HepG2 (cell line): Measurements from ENCODE around the gene TANGO2. TPM values are rescaled to one million over a fixed set of nuclear protein-coding genes. Genes with fewer than 3 reads are reported as not detected.

Experiments used
- ADNP ChIP-seq: sonication (generic); formaldehyde crosslinking; IDR thresholded peaks from 2 replicates; pipeline ENCODE4 v1.4.0; 2020; ENCODE audit warnings: missing genetic modification reagents
- BCL3 ChIP-seq: sonication (generic); formaldehyde crosslinking; IDR thresholded peaks from 2 replicates; pipeline ENCODE4 v1.5.1; 2020; ENCODE audit warnings: mild to moderate bottlenecking, missing genetic modification reagents, moderate library complexity
- CAMTA2 ChIP-seq: sonication (generic); formaldehyde crosslinking; IDR thresholded peaks from 2 replicates; pipeline ENCODE4 v1.4.0; 2020; ENCODE audit warnings: mild to moderate bottlenecking, missing genetic modification reagents, borderline replicate concordance
- DNMT1 ChIP-seq: sonication (generic); formaldehyde crosslinking; IDR thresholded peaks from 2 replicates; pipeline ENCODE4 v1.5.1; 2020; ENCODE audit warnings: mild to moderate bottlenecking, missing genetic modification reagents
- ELF4 ChIP-seq: sonication (generic); formaldehyde crosslinking; IDR thresholded peaks from 2 replicates; pipeline ENCODE4 v1.5.0; 2020; ENCODE audit warnings: missing genetic modification reagents, mild to moderate bottlenecking, moderate library complexity, borderline replicate concordance
- ETV5 ChIP-seq: IDR thresholded peaks from 2 replicates; pipeline ENCODE4 v1.6.1; 2018; ENCODE audit warnings: missing biosample characterization, missing genetic modification reagents, inconsistent platforms, borderline replicate concordance
- HNRNPH1 ChIP-seq: fragments of 200-400 bp; formaldehyde crosslinking; optimal IDR thresholded peaks from 2 replicates; pipeline ENCODE3; 2017; ENCODE audit warnings: mild to moderate bottlenecking, low read depth, low read length
- ISL2 ChIP-seq: sonication (generic); formaldehyde crosslinking; IDR thresholded peaks from 2 replicates; pipeline ENCODE4 v1.5.0; 2020; ENCODE audit warnings: missing genetic modification reagents
- MIXL1 ChIP-seq: IDR thresholded peaks from 2 replicates; pipeline ENCODE4 v1.6.1; 2016
- NCOA2 ChIP-seq: sonication (generic); formaldehyde crosslinking; IDR thresholded peaks from 2 replicates; pipeline ENCODE4 v1.8.0; 2022; ENCODE audit warnings: inconsistent platforms
- NR3C1 ChIP-seq: sonication (generic); formaldehyde crosslinking; IDR thresholded peaks from 2 replicates; pipeline ENCODE4 v1.4.0; 2020; ENCODE audit warnings: missing genetic modification reagents
- SNAPC4 ChIP-seq: sonication (generic); formaldehyde crosslinking; IDR thresholded peaks from 2 replicates; pipeline ENCODE4 v1.4.0; 2020; ENCODE audit warnings: mild to moderate bottlenecking, missing genetic modification reagents
- SP4 ChIP-seq: sonication (generic); formaldehyde crosslinking; IDR thresholded peaks from 2 replicates; pipeline ENCODE4 v1.8.1; 2023; ENCODE audit warnings: mild to moderate bottlenecking, missing genetic modification reagents
- SPEN ChIP-seq: sonication (generic); formaldehyde crosslinking; IDR thresholded peaks from 2 replicates; pipeline ENCODE4 v1.5.1; 2020; ENCODE audit warnings: low read depth, mild to moderate bottlenecking, missing genetic modification reagents
- TEAD3 ChIP-seq: optimal IDR thresholded peaks from 2 replicates; pipeline ENCODE3; 2016; ENCODE audit warnings: borderline replicate concordance
- ZBTB14 ChIP-seq: sonication (generic); formaldehyde crosslinking; IDR thresholded peaks from 2 replicates; pipeline ENCODE4 v1.4.0; 2020; ENCODE audit warnings: missing genetic modification reagents
- ZFP37 ChIP-seq: sonication (generic); formaldehyde crosslinking; IDR thresholded peaks from 2 replicates; pipeline ENCODE4 v1.4.0; 2020; ENCODE audit warnings: missing genetic modification reagents, borderline replicate concordance
- ZKSCAN8 ChIP-seq: IDR thresholded peaks from 2 replicates; pipeline ENCODE4 v1.6.1; 2016; ENCODE audit warnings: borderline replicate concordance, missing genetic modification reagents, missing compliant biosample characterization
- ZNF234 ChIP-seq: sonication (generic); formaldehyde crosslinking; conservative IDR thresholded peaks from 2 replicates; pipeline ENCODE4 v1.5.1; 2020; ENCODE audit warnings: mild to moderate bottlenecking, missing genetic modification reagents
- ZNF260 ChIP-seq: sonication (generic); formaldehyde crosslinking; IDR thresholded peaks from 2 replicates; pipeline ENCODE4 v1.4.0; 2020; ENCODE audit warnings: missing genetic modification reagents, low read depth, mild to moderate bottlenecking, borderline replicate concordance
- ZNF615 ChIP-seq: sonication (generic); formaldehyde crosslinking; IDR thresholded peaks from 2 replicates; pipeline ENCODE4 v1.5.0; 2020; ENCODE audit warnings: mild to moderate bottlenecking, missing genetic modification reagents, borderline replicate concordance
- ZNF749 ChIP-seq: sonication (generic); formaldehyde crosslinking; IDR thresholded peaks from 2 replicates; pipeline ENCODE4 v1.8.0; 2022; ENCODE audit warnings: mild to moderate bottlenecking, missing genetic modification reagents, moderate library complexity, borderline replicate concordance
- ZNF768 ChIP-seq: sonication (generic); formaldehyde crosslinking; IDR thresholded peaks from 2 replicates; pipeline ENCODE4 v1.4.0; 2020; ENCODE audit warnings: missing genetic modification reagents
- ZSCAN22 ChIP-seq: sonication (generic); formaldehyde crosslinking; IDR thresholded peaks from 2 replicates; pipeline ENCODE4 v1.4.0; 2020; ENCODE audit warnings: mild to moderate bottlenecking, missing genetic modification reagents
- polyA plus RNA-seq, 8 experiments: library from polyadenylated mRNA; depleted of rRNA in 3 of 8; stranded (reverse) in 7 of 8; unstranded in 1 of 8; fragments of >200 nt; fragmentation: Illumina TruSeq in 4 of 8; extraction: Trizol in 4 of 8; gene quantifications; 2 replicates each; pipeline versions ENCODE4 v1.2.1 to v1.2.3, GENCODE V29; 2011 to 2016; ENCODE audit warnings: low read depth in 4 of 8, missing spikeins in 1 of 8, mixed read lengths in 1 of 8; ENCODE audit not compliant: insufficient read depth in 1 of 8
- total RNA-seq, 5 experiments: library from RNA; depleted of rRNA; stranded (reverse); fragments of >200 nt; fragmentation: Illumina TruSeq; extraction: Trizol; gene quantifications; 2 replicates each; pipeline ENCODE4 v1.2.3, GENCODE V29; 2016; ENCODE audit warnings: low read depth in 1 of 5

Gene TANGO2
- total and polyA plus RNA-seq, 2 of the 13 experiments (the other 11 are each of a cell fraction or from before 2014, with no cell fraction given) = 12.9 to 14.8 TPM

- TF ChIP-seq NR3C1 (CRISPR knock-in tag) (no peak), ZSCAN22 (CRISPR knock-in tag) (no peak), ZNF768 (CRISPR knock-in tag) (no peak), NCOA2 (CRISPR knock-in tag) (no peak), DNMT1 (CRISPR knock-in tag) (no peak), MIXL1 (no peak), SNAPC4 (CRISPR knock-in tag) (no peak), ZNF615 (CRISPR knock-in tag) (no peak), ETV5 (CRISPR knock-in tag) (no peak), ZNF260 (CRISPR knock-in tag) (no peak), CAMTA2 (no peak), BCL3 (CRISPR knock-in tag) (no peak), ISL2 (no peak; the same call in 1 of the 2 replicates), ZBTB14 (no peak), ZNF234 (no peak), ZNF749 (no peak), SP4 (CRISPR knock-in tag) (peak; percentile 52), SPEN (CRISPR knock-in tag) (peak; percentile 38; the same call in 1 of the 2 replicates), ELF4 (no peak), ADNP (CRISPR knock-in tag) (no peak), TEAD3 (no peak), ZFP37 (CRISPR knock-in tag) (no peak), ZKSCAN8 (no peak), HNRNPH1 (no peak)
These were observed 34.2 kb upstream of the TANGO2 start (continued) for GRCh38 chr22:19986410-19987341.
